ENCODE results near the gene KRTAP3-2. TPM values are rescaled to one million over a fixed set of nuclear protein-coding genes. Genes with fewer than 3 reads are reported as not detected.

KRTAP3-2 gene
- total RNA-seq, 1 donor from 2014 or later = not detected

GRCh38 chr17:41009301-41009760, 9.6 kb upstream of the KRTAP3-2 start:
- Mint-ChIP-seq H3K36me3 (ENCODE audit: unreplicated experiment) (no peaks in the 10 kb centered on the region), H3K27ac (ENCODE audit: unreplicated experiment) (no peak overlapping the region), H3K4me1 (ENCODE audit: unreplicated experiment) (peaks cover 4% of the 10 kb centered on the region), H3K9me3 (ENCODE audit: unreplicated experiment) (no peaks in the 10 kb centered on the region), H3K27me3 (ENCODE audit: unreplicated experiment) (no peaks in the 10 kb centered on the region), H3K4me3 (ENCODE audit: unreplicated experiment) (no peak overlapping the region)
- no peak for TF ChIP-seq CTCF (IDR thresholded peaks at IDR 0.05)
- no peak for DNase-seq (ENCODE audit: extremely low spot score, unreplicated experiment)

DNA sequence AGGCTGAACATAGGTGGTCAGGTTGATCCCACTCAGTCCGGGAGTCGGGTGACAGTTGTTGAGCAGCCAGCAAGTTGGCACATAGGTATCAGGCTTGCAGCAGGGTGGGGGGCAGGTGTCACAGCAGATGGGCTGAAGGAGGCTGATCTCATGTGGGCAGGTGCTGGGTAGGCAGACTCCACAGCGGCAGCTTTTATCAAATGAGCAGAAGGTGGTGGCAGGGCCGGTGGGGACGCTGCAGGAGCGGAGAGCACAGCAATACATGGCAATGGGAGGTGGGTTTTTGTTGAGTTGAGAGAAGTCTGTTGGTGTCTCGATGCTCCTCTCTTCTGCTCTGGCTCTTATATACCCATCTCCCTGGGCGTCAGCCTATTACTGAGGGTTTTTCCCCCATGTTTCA, 9.1 kb upstream of the KRTAP3-2 start, which contains the start of gene KRTAP3-1:
TSS of gene KRTAP3-1 (minus strand) at position 318 of the 400 bp plus-strand sequence. CDS start at position 264, 54 bp downstream.
- no peak within 1 kb of the TSS for H3K4me3 Mint-ChIP-seq (ENCODE audit: unreplicated experiment)
- no peak within 1 kb of the TSS for H3K27ac Mint-ChIP-seq (ENCODE audit: unreplicated experiment)
- no peak for TF ChIP-seq CTCF (IDR thresholded peaks at IDR 0.05)
- no peaks in the 10 kb centered on the region for H3K36me3 Mint-ChIP-seq (ENCODE audit: unreplicated experiment)
- H3K4me1 Mint-ChIP-seq (ENCODE audit: unreplicated experiment) = peaks cover 4% of the 10 kb centered on the region
- no peaks in the 10 kb centered on the region for H3K27me3 Mint-ChIP-seq (ENCODE audit: unreplicated experiment)
- no peaks in the 10 kb centered on the region for H3K9me3 Mint-ChIP-seq (ENCODE audit: unreplicated experiment)
- DNase-seq (ENCODE audit: extremely low spot score, unreplicated experiment) = no peak

GRCh38 chr17:41004397-41004796, 4.7 kb upstream of the KRTAP3-2 start:
- no peak overlapping the region for H3K27ac Mint-ChIP-seq (ENCODE audit: unreplicated experiment)
- no peak overlapping the region for H3K4me3 Mint-ChIP-seq (ENCODE audit: unreplicated experiment)
- no peak for TF ChIP-seq CTCF (IDR thresholded peaks at IDR 0.05)
- no peaks in the 10 kb centered on the region for H3K9me3 Mint-ChIP-seq (ENCODE audit: unreplicated experiment)
- H3K27me3 Mint-ChIP-seq (ENCODE audit: unreplicated experiment) = no peaks in the 10 kb centered on the region
- no peaks in the 10 kb centered on the region for H3K36me3 Mint-ChIP-seq (ENCODE audit: unreplicated experiment)
- DNase-seq (ENCODE audit: extremely low spot score, unreplicated experiment) = no peak
- H3K4me1 Mint-ChIP-seq (ENCODE audit: unreplicated experiment) = peaks cover 5% of the 10 kb centered on the region

- DNase-seq (ENCODE audit: extremely low spot score, unreplicated experiment) = no peak
- Mint-ChIP-seq H3K27me3 (ENCODE audit: unreplicated experiment) (no peaks in the 10 kb centered on the region), H3K27ac (ENCODE audit: unreplicated experiment) (no peak overlapping the region), H3K4me3 (ENCODE audit: unreplicated experiment) (no peak overlapping the region), H3K36me3 (ENCODE audit: unreplicated experiment) (no peaks in the 10 kb centered on the region), H3K9me3 (ENCODE audit: unreplicated experiment) (no peaks in the 10 kb centered on the region), H3K4me1 (ENCODE audit: unreplicated experiment) (peaks cover 5% of the 10 kb centered on the region)
- no peak for TF ChIP-seq CTCF (IDR thresholded peaks at IDR 0.05)
Observed at GRCh38 chr17:41003926-41004325, 4.2 kb upstream of the KRTAP3-2 start.

- Mint-ChIP-seq H3K9me3 (ENCODE audit: unreplicated experiment) (no peaks in the 10 kb centered on the region), H3K4me1 (ENCODE audit: unreplicated experiment) (peaks cover 5% of the 10 kb centered on the region), H3K27ac (ENCODE audit: unreplicated experiment) (no peak overlapping the region), H3K36me3 (ENCODE audit: unreplicated experiment) (no peaks in the 10 kb centered on the region), H3K27me3 (ENCODE audit: unreplicated experiment) (no peaks in the 10 kb centered on the region), H3K4me3 (ENCODE audit: unreplicated experiment) (no peak overlapping the region)
- DNase-seq (ENCODE audit: extremely low spot score, unreplicated experiment) = no peak
- TF ChIP-seq CTCF (IDR thresholded peaks at IDR 0.05) = no peak
Observed at GRCh38 chr17:41002814-41003213, 3.1 kb upstream of the KRTAP3-2 start.

Data from osteocyte (in vitro differentiated cells).